GM06990 (cell line): ENCODE data around the gene ZMYND12.

Experiments used
- DNase-seq: peaks from one replicate; pipeline ENCODE4 v3.0.0-alpha.2; 2011; ENCODE audit not compliant: insufficient read length; ENCODE audit errors: extremely low read depth
- H3K27me3 ChIP-seq: replicated peaks from 2 replicates; pipeline ENCODE4 v1.6.0; 2011; ENCODE audit warnings: low read length; ENCODE audit not compliant: control insufficient read depth, insufficient read depth
- H3K36me3 ChIP-seq: 2 replicates; pipeline ENCODE4 v1.5.1; 2011; ENCODE audit warnings: low read length; ENCODE audit not compliant: control insufficient read depth, insufficient read depth
- H3K4me3 ChIP-seq: replicated peaks from 2 replicates; pipeline ENCODE4 v1.5.1; 2011; ENCODE audit warnings: low read depth, mild to moderate bottlenecking, control low read depth, low read length
- TF ChIP-seq, protein P1 (sequence below): IDR thresholded peaks from 2 replicates; pipeline ENCODE4 v1.5.1; 2011; ENCODE audit warnings: low read length, control low read depth, mild to moderate bottlenecking, inconsistent platforms; ENCODE audit not compliant: insufficient read depth, poor library complexity, severe bottlenecking

ZMYND12 gene

DNA sequence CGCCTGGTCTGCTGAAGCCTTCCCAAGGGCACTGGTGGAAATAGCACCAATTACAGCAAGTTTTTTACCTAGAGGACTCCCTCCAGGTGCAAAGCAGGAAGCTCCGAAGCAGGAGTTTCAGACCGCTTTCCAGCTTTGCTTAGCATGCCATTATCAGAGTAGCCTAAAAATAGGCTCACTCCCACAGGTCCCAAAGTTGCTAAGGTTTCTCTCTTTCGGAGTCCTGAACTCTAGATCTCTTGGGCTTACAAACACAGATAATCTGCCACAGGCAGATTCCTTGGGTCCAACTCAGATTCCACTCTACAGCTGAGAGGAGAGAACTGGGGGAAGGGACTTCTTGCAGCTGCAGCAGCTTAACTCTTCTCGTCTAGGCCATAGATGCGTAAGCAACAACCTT, 22.5 kb downstream of the ZMYND12 start:
- DNase-seq, result no peak
- Histone ChIP-seq H3K4me3 (no peak overlapping the region), H3K27me3 (no peaks in the 10 kb centered on the region), H3K36me3 (no peaks in the 10 kb centered on the region)
- TF ChIP-seq, protein P1, sequence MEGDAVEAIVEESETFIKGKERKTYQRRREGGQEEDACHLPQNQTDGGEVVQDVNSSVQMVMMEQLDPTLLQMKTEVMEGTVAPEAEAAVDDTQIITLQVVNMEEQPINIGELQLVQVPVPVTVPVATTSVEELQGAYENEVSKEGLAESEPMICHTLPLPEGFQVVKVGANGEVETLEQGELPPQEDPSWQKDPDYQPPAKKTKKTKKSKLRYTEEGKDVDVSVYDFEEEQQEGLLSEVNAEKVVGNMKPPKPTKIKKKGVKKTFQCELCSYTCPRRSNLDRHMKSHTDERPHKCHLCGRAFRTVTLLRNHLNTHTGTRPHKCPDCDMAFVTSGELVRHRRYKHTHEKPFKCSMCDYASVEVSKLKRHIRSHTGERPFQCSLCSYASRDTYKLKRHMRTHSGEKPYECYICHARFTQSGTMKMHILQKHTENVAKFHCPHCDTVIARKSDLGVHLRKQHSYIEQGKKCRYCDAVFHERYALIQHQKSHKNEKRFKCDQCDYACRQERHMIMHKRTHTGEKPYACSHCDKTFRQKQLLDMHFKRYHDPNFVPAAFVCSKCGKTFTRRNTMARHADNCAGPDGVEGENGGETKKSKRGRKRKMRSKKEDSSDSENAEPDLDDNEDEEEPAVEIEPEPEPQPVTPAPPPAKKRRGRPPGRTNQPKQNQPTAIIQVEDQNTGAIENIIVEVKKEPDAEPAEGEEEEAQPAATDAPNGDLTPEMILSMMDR, result no peak

GRCh38 chr1:42432714-42433113, 23.1 kb downstream of the ZMYND12 start:
- DNase-seq, result no peak
- TF ChIP-seq, protein P1, result no peak

GRCh38 chr1:42431514-42431913, 24.3 kb downstream of the ZMYND12 start:
- Histone ChIP-seq H3K36me3 (no peaks in the 10 kb centered on the region), H3K27me3 (no peaks in the 10 kb centered on the region), H3K4me3 (no peak overlapping the region)
- no peak for DNase-seq
- TF ChIP-seq, protein P1, result no peak

More at GRCh38 chr1:42432714-42433113, 23.1 kb downstream of the ZMYND12 start:
- Histone ChIP-seq H3K36me3 (no peaks in the 10 kb centered on the region), H3K4me3 (no peak overlapping the region), H3K27me3 (no peaks in the 10 kb centered on the region)

DNA sequence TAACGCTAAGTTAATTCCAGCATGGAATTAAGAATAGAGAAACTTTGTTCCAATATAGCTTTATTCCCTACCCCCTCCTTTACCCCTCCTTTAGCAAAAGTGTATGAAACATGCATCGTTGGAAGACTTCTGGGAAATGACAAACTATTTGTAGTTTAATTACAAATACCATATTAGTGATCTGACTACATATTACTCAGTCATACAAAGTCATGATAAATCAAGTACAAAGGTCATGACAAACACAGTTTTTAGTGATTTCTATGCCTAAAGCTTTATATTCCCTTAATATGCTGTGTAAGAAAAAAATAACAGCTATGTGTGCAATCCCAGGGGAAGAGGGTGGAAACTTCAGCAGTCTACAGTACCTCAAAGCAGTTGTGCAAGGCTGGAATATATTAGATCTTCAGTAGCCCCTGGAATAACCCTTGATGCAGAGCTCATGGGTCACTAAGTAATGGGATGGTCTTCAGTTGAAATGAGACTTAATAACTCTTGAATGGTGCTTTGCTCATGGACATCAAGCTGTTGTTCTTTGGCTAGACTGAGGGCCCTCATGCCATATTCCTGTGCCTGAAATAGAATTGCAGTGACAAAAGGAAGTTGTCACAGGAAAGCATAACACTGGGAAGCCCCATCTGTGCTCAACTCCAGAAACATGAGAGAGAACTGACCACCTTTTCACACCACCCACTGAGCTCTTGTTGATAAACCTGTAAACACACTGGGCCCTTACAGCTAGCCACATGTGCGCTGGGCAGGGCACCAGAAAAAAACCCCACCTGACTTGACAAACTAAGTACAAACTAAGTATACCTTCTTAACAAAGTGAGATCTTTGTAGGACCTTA, 25.3 kb downstream of the ZMYND12 start:
- no peak for DNase-seq
- no peaks in the 10 kb centered on the region for H3K36me3 ChIP-seq
- TF ChIP-seq, protein P1, result no peak
- H3K4me3 ChIP-seq, result no peak overlapping the region
- H3K27me3 ChIP-seq, result no peaks in the 10 kb centered on the region

GRCh38 chr1:42429603-42430002, 26.2 kb downstream of the ZMYND12 start:
- DNase-seq, result no peak
- no peaks in the 10 kb centered on the region for H3K36me3 ChIP-seq
- TF ChIP-seq, protein P1, result no peak
- no peaks in the 10 kb centered on the region for H3K27me3 ChIP-seq
- no peak overlapping the region for H3K4me3 ChIP-seq
